B cell (primary cell): ENCODE measurements around the gene MAU2. TPM values are rescaled to one million over a fixed set of nuclear protein-coding genes. Genes with fewer than 3 reads are reported as not detected.

ENCODE experiments used
- ATAC-seq: fragments of 200-7000 bp; cut with Tn5 transposase; one replicate; pipeline ENCODE4 v1.10.0; 2021; ENCODE audit warnings: low read depth, mild to moderate bottlenecking, moderate number of reproducible peaks, moderate library complexity
- CTCF ChIA-PET: fragments of 350-600 bp; sonication (Branson Sonifier 250); formaldehyde crosslinking; loops from one replicate; lab custom pipeline; 2021; ENCODE audit warnings: antibody characterized with exemption, inconsistent platforms; lab: Charles Lee
- POLR2A ChIA-PET: fragments of 350-600 bp; sonication (Branson Sonifier 250); formaldehyde crosslinking; loops from one replicate; lab custom pipeline; 2021; ENCODE audit warnings: antibody characterized with exemption; lab: Charles Lee
- DNase-seq: peaks from one replicate; pipeline ENCODE4 v3.0.0; 2013
- H2AFZ ChIP-seq: 2 replicates; pipeline ENCODE4 v1.6.1; 2012; ENCODE audit warnings: mild to moderate bottlenecking, low read depth, low read length; ENCODE audit not compliant: insufficient read depth, poor library complexity, severe bottlenecking
- H3K27ac ChIP-seq, 2 donors: 1 replicate in 1 of 2; 2 replicates in 1 of 2; pipeline ENCODE4 v1.5.1; 2012 to 2013; ENCODE audit warnings: low read length in 2 of 2, mild to moderate bottlenecking in 2 of 2, moderate library complexity in 1 of 2
- H3K27me3 ChIP-seq, 4 experiments: fragments of 200-600 bp in 1 of 4; sonication (generic) in 1 of 4; replicated peaks in 1 of 4; 1 replicate in 2 of 4; 2 replicates in 2 of 4; pipeline versions ENCODE4 v1.6.1 to v1.7.0; 2013 to 2016; ENCODE audit warnings: low read length in 3 of 4, mild to moderate bottlenecking in 2 of 4, mixed read lengths in 1 of 4, moderate library complexity in 1 of 4; ENCODE audit not compliant: insufficient read depth in 4 of 4, control insufficient read depth in 3 of 4; ENCODE audit errors: control extremely low read depth in 1 of 4
- H3K36me3 ChIP-seq, 2 experiments: replicated peaks in 1 of 2; 1 replicate in 1 of 2; 2 replicates in 1 of 2; pipeline versions ENCODE4 v1.6.1 to v1.7.1; 2013; ENCODE audit warnings: low read length in 1 of 2; ENCODE audit not compliant: insufficient read depth in 2 of 2, control insufficient read depth in 1 of 2; ENCODE audit errors: control extremely low read depth in 1 of 2, extremely low read depth in 1 of 2
- H3K4me1 ChIP-seq, 2 donors: fragments of 200-600 bp in 1 of 2; sonication (generic) in 1 of 2; 1 replicate in 1 of 2; 2 replicates in 1 of 2; pipeline versions ENCODE4 v1.5.1 to v1.6.1; 2013 to 2017; ENCODE audit warnings: low read length in 2 of 2; ENCODE audit not compliant: control insufficient read depth in 2 of 2, insufficient read depth in 2 of 2
- H3K4me2 ChIP-seq: replicated peaks from 2 replicates; pipeline ENCODE3; 2012; ENCODE audit warnings: mild to moderate bottlenecking, low read depth, low read length; ENCODE audit not compliant: poor library complexity, severe bottlenecking
- H3K4me3 ChIP-seq, 5 experiments: fragments of 200-600 bp in 1 of 5; sonication (generic) in 1 of 5; 1 replicate in 3 of 5; 2 replicates in 2 of 5; pipeline versions ENCODE4 v1.5.1 to v1.7.0; 2011 to 2016; ENCODE audit warnings: low read length in 4 of 5, mild to moderate bottlenecking in 4 of 5, low read depth in 2 of 5, control low read depth in 1 of 5, moderate library complexity in 1 of 5; ENCODE audit not compliant: insufficient read depth in 1 of 5; ENCODE audit errors: control extremely low read depth in 1 of 5, extremely low read depth in 1 of 5
- H3K79me2 ChIP-seq: fragments of 200-600 bp; sonication (generic); one replicate; pipeline ENCODE4 v1.6.0; 2016; ENCODE audit warnings: low read length; ENCODE audit not compliant: control insufficient read depth, insufficient read depth
- H3K9ac ChIP-seq: fragments of 200-600 bp; sonication (generic); 2 replicates; pipeline ENCODE4 v1.6.1; 2017; ENCODE audit warnings: mild to moderate bottlenecking, low read length, moderate library complexity
- H3K9me3 ChIP-seq, 3 donors: one replicate each; pipeline versions ENCODE4 v1.6.1 to v1.7.1; 2013; ENCODE audit warnings: low read length in 2 of 3; ENCODE audit not compliant: control insufficient read depth in 2 of 3, insufficient read depth in 1 of 3; ENCODE audit errors: control extremely low read depth in 1 of 3
- H4K20me1 ChIP-seq: 2 replicates; pipeline ENCODE4 v1.6.0; 2012; ENCODE audit warnings: mild to moderate bottlenecking, low read length; ENCODE audit not compliant: insufficient read depth, control insufficient read depth, poor library complexity, severe bottlenecking
- H3K27ac Mint-ChIP-seq: one replicate; pipeline ENCODE4 v1.8.0; 2021; ENCODE audit warnings: mixed read lengths
- H3K27me3 Mint-ChIP-seq: one replicate; pipeline ENCODE4 v1.8.0; 2021; ENCODE audit warnings: mixed read lengths
- H3K4me1 Mint-ChIP-seq: one replicate; pipeline ENCODE4 v1.8.0; 2021; ENCODE audit warnings: mixed read lengths
- H3K4me3 Mint-ChIP-seq: one replicate; pipeline ENCODE4 v1.8.0; 2021; ENCODE audit warnings: mixed read lengths
- H3K9me3 Mint-ChIP-seq: one replicate; pipeline ENCODE4 v1.8.0; 2022; ENCODE audit warnings: mixed read lengths; ENCODE audit not compliant: insufficient read depth
- EZH2 ChIP-seq: IDR thresholded peaks from 2 replicates; pipeline ENCODE4 v1.6.1; 2012; ENCODE audit warnings: borderline replicate concordance, low read depth, mild to moderate bottlenecking, moderate library complexity, low read length; ENCODE audit not compliant: insufficient read depth, poor library complexity, severe bottlenecking
- WGBS: methylation state at CpG from one replicate; pipeline ENCODE4 v1.1.5; 2013; ENCODE audit warnings: missing lambda C conversion rate; ENCODE audit not compliant: insufficient coverage; 5-methylcytosine and 5-hydroxymethylcytosine counted together
- intact Hi-C: fragments of 100-400 bp; cut with micrococcal nuclease; formaldehyde crosslinking; loops from one replicate; pipeline ENCODE4 v1.10.0; 2022
- polyA plus RNA-seq: library from polyadenylated mRNA; depleted of rRNA; stranded (reverse); fragments of >200 nt; gene quantifications from 2 replicates; pipeline ENCODE4 v1.2.3, GENCODE V29; 2012
- total RNA-seq, 2 donors: library from RNA; stranded (reverse); fragments of 120-200 nt in 1 of 2; gene quantifications; 1 replicate in 1 of 2; 2 replicates in 1 of 2; pipeline versions ENCODE4 v1.2.3 to v1.2.4, GENCODE V29; 2013 to 2022
- TF ChIP-seq, protein P1 (sequence below): fragments of 200-600 bp; IDR thresholded peaks from one replicate; pipeline ENCODE4 v1.8.0; 2022; ENCODE audit warnings: antibody characterized with exemption, mild to moderate bottlenecking

Gene MAU2
- total and polyA plus RNA-seq, 2 donors (not counting 1 experiment from before 2014, with no cell fraction given) = 87.7 to 199 TPM

GRCh38 chr19:19399733-19400433 is 79.3 kb downstream of the MAU2 start:
- peaks cover 8% of the 10 kb centered on the region for H3K4me1 Mint-ChIP-seq
- Histone ChIP-seq H4K20me1 (peaks cover 12% of the 10 kb centered on the region), H3K4me3 (no peak overlapping the region), H3K79me2 (peaks cover 68% of the 10 kb centered on the region), H3K36me3 (no peaks in the 10 kb centered on the region), H3K9ac (no peak overlapping the region), H2AFZ (no peak overlapping the region), H3K9me3 (no peaks in the 10 kb centered on the region), H3K27me3 (no peaks in the 10 kb centered on the region), H3K4me2 (no peak overlapping the region), H3K4me1 (peaks cover 4 to 5% of the 10 kb centered on the region in 2 donors), H3K27ac (no peak overlapping the region)
- TF ChIP-seq EZH2 = no peak
- TF ChIP-seq, protein P1, sequence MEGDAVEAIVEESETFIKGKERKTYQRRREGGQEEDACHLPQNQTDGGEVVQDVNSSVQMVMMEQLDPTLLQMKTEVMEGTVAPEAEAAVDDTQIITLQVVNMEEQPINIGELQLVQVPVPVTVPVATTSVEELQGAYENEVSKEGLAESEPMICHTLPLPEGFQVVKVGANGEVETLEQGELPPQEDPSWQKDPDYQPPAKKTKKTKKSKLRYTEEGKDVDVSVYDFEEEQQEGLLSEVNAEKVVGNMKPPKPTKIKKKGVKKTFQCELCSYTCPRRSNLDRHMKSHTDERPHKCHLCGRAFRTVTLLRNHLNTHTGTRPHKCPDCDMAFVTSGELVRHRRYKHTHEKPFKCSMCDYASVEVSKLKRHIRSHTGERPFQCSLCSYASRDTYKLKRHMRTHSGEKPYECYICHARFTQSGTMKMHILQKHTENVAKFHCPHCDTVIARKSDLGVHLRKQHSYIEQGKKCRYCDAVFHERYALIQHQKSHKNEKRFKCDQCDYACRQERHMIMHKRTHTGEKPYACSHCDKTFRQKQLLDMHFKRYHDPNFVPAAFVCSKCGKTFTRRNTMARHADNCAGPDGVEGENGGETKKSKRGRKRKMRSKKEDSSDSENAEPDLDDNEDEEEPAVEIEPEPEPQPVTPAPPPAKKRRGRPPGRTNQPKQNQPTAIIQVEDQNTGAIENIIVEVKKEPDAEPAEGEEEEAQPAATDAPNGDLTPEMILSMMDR = no peak
- DNase-seq = no peak
- no peaks in the 10 kb centered on the region for H3K27me3 Mint-ChIP-seq
- no peaks in the 10 kb centered on the region for H3K9me3 Mint-ChIP-seq
- ATAC-seq = no peak
- H3K4me3 Mint-ChIP-seq = no peak overlapping the region
- H3K27ac Mint-ChIP-seq = no peak overlapping the region
- WGBS = 69% methylated on average over 5 of the region's 9 CpGs
- ChIA-PET POLR2A (interaction anchor here (0.6 kb wide), 1 partner anchor 15 kb away, joined by 11 read pairs; no protein-coding TSS in a partner anchor), CTCF (no interaction called here)
- intact Hi-C loops = no loop called here
